ENCODE data around the gene ZNF521. TPM values are rescaled to one million over a fixed set of nuclear protein-coding genes. Genes with fewer than 3 reads are reported as not detected.

ZNF521 gene
- total RNA-seq, 1 donor from 2014 or later: 48.0 TPM

- Histone ChIP-seq H3K9me3 (ENCODE audit: insufficient read depth, low read depth, low read length) (no peaks in the 10 kb centered on the region), H3K9ac (ENCODE audit: low read length) (no peak overlapping the region), H4K20me1 (ENCODE audit: insufficient read depth, low read length) (no peaks in the 10 kb centered on the region), H3K4me2 (ENCODE audit: low read length) (no peak overlapping the region), H3K36me3 (ENCODE audit: insufficient read depth, low read length) (no peaks in the 10 kb centered on the region), H3K79me2 (ENCODE audit: insufficient read depth, low read length) (no peaks in the 10 kb centered on the region), H3K27ac (ENCODE audit: low read depth, low read length) (no peak overlapping the region), H3K4me1 (ENCODE audit: insufficient read depth, low read length) (no peaks in the 10 kb centered on the region), H3K27me3 (ENCODE audit: insufficient read depth, low read length) (no peaks in the 10 kb centered on the region), H3K4me3 (ENCODE audit: insufficient read depth, low read depth, low read length) (no peak overlapping the region), H2AFZ (ENCODE audit: low read depth, low read length) (no peak overlapping the region)
- no peaks in the 10 kb centered on the region for H3K27me3 Mint-ChIP-seq (ENCODE audit: low read depth, unreplicated experiment)
- H3K4me3 Mint-ChIP-seq (ENCODE audit: unreplicated experiment): no peak overlapping the region
- no peaks in the 10 kb centered on the region for H3K36me3 Mint-ChIP-seq (ENCODE audit: low read depth, unreplicated experiment)
- TF ChIP-seq CTCF (IDR thresholded peaks at IDR 0.05; ENCODE audit: insufficient read depth, low read depth, low read length) (no peak), EZH2 (IDR thresholded peaks at IDR 0.05; ENCODE audit: insufficient read depth, low read length) (no peak)
- no peak overlapping the region for H3K27ac Mint-ChIP-seq (ENCODE audit: unreplicated experiment)
- peak; percentile 38 for DNase-seq (ENCODE audit: low read depth)
- H3K9me3 Mint-ChIP-seq (ENCODE audit: unreplicated experiment): no peaks in the 10 kb centered on the region
- peaks cover 4% of the 10 kb centered on the region for H3K4me1 Mint-ChIP-seq (ENCODE audit: low read depth, unreplicated experiment)
- FAIRE-seq: no peak
Measured at GRCh38 chr18:25066516-25066915, 285.4 kb downstream of the ZNF521 start.

- no peaks in the 10 kb centered on the region for H3K9me3 Mint-ChIP-seq (ENCODE audit: unreplicated experiment)
- H2AFZ ChIP-seq (ENCODE audit: low read depth, low read length): no peak overlapping the region
- H3K4me3 ChIP-seq (ENCODE audit: insufficient read depth, low read depth, low read length): no peak overlapping the region
- H3K4me1 Mint-ChIP-seq (ENCODE audit: low read depth, unreplicated experiment): peaks cover 4% of the 10 kb centered on the region
- H3K27ac Mint-ChIP-seq (ENCODE audit: unreplicated experiment): no peak overlapping the region
- H3K36me3 Mint-ChIP-seq (ENCODE audit: low read depth, unreplicated experiment): no peaks in the 10 kb centered on the region
- no peak overlapping the region for H3K9ac ChIP-seq (ENCODE audit: low read length)
- DNase-seq (ENCODE audit: low read depth) (no peak), FAIRE-seq (no peak)
- no peak overlapping the region for H3K4me2 ChIP-seq (ENCODE audit: low read length)
- H4K20me1 ChIP-seq (ENCODE audit: insufficient read depth, low read length): no peaks in the 10 kb centered on the region
- no peak overlapping the region for H3K4me3 Mint-ChIP-seq (ENCODE audit: unreplicated experiment)
- no peaks in the 10 kb centered on the region for H3K9me3 ChIP-seq (ENCODE audit: insufficient read depth, low read depth, low read length)
- no peaks in the 10 kb centered on the region for H3K27me3 ChIP-seq (ENCODE audit: insufficient read depth, low read length)
- H3K27ac ChIP-seq (ENCODE audit: low read depth, low read length): no peak overlapping the region
- H3K36me3 ChIP-seq (ENCODE audit: insufficient read depth, low read length): no peaks in the 10 kb centered on the region
- H3K27me3 Mint-ChIP-seq (ENCODE audit: low read depth, unreplicated experiment): no peaks in the 10 kb centered on the region
- H3K79me2 ChIP-seq (ENCODE audit: insufficient read depth, low read length): no peaks in the 10 kb centered on the region
- H3K4me1 ChIP-seq (ENCODE audit: insufficient read depth, low read length): no peaks in the 10 kb centered on the region
- TF ChIP-seq CTCF (IDR thresholded peaks at IDR 0.05; ENCODE audit: insufficient read depth, low read depth, low read length) (no peak), EZH2 (IDR thresholded peaks at IDR 0.05; ENCODE audit: insufficient read depth, low read length) (no peak)
Measured at GRCh38 chr18:25062720-25063119, 289.2 kb downstream of the ZNF521 start.

- Histone ChIP-seq H3K27me3 (ENCODE audit: insufficient read depth, low read length) (no peaks in the 10 kb centered on the region), H3K36me3 (ENCODE audit: insufficient read depth, low read length) (no peaks in the 10 kb centered on the region), H3K4me2 (ENCODE audit: low read length) (no peak overlapping the region), H4K20me1 (ENCODE audit: insufficient read depth, low read length) (no peaks in the 10 kb centered on the region), H3K27ac (ENCODE audit: low read depth, low read length) (no peak overlapping the region), H3K4me1 (ENCODE audit: insufficient read depth, low read length) (no peaks in the 10 kb centered on the region), H3K4me3 (ENCODE audit: insufficient read depth, low read depth, low read length) (no peak overlapping the region), H3K79me2 (ENCODE audit: insufficient read depth, low read length) (no peaks in the 10 kb centered on the region), H3K9me3 (ENCODE audit: insufficient read depth, low read depth, low read length) (no peaks in the 10 kb centered on the region), H3K9ac (ENCODE audit: low read length) (no peak overlapping the region), H2AFZ (ENCODE audit: low read depth, low read length) (no peak overlapping the region)
- Mint-ChIP-seq H3K27ac (ENCODE audit: unreplicated experiment) (no peak overlapping the region), H3K4me3 (ENCODE audit: unreplicated experiment) (no peak overlapping the region), H3K27me3 (ENCODE audit: low read depth, unreplicated experiment) (no peaks in the 10 kb centered on the region), H3K9me3 (ENCODE audit: unreplicated experiment) (no peaks in the 10 kb centered on the region), H3K4me1 (ENCODE audit: low read depth, unreplicated experiment) (no peaks in the 10 kb centered on the region), H3K36me3 (ENCODE audit: low read depth, unreplicated experiment) (no peaks in the 10 kb centered on the region)
- no peak for TF ChIP-seq EZH2 (IDR thresholded peaks at IDR 0.05; ENCODE audit: insufficient read depth, low read length)
- no peak for TF ChIP-seq CTCF (IDR thresholded peaks at IDR 0.05; ENCODE audit: insufficient read depth, low read depth, low read length)
- DNase-seq (ENCODE audit: low read depth) (no peak), FAIRE-seq (no peak)
Measured at GRCh38 chr18:25061395-25061794, 290.6 kb downstream of the ZNF521 start.
